SK-N-SH treated with all-trans-retinoic acid at 6 μM for 48 hours (cell line): ENCODE measurements around the gene ECEL1.

Experiments used
- ATAC-seq: fragments of 200-7000 bp; cut with Tn5 transposase; 3 replicates; pipeline ENCODE4 v1.9.1; 2020; ENCODE audit warnings: mild to moderate bottlenecking, moderate library complexity
- ARNTL ChIP-seq: fragments of 450-650 bp; formaldehyde crosslinking; IDR thresholded peaks from 2 replicates; pipeline ENCODE4 v1.5.0; 2020; ENCODE audit warnings: low read depth, mild to moderate bottlenecking, moderate library complexity, borderline replicate concordance
- BACH2 ChIP-seq: fragments of 250-450 bp; sonication (Bioruptor Pico); IDR thresholded peaks from 2 replicates; pipeline ENCODE4 v1.9.0; 2021; ENCODE audit warnings: mild to moderate bottlenecking, borderline replicate concordance
- CREB5 ChIP-seq: fragments of 250-450 bp; sonication (Bioruptor Pico); IDR thresholded peaks from 2 replicates; pipeline ENCODE4 v1.5.1; 2020; ENCODE audit warnings: low read depth, mild to moderate bottlenecking, moderate library complexity
- CSDC2 ChIP-seq: fragments of 250-450 bp; sonication (Bioruptor Pico); IDR thresholded peaks from 2 replicates; pipeline ENCODE4 v1.5.0; 2020; ENCODE audit warnings: mild to moderate bottlenecking, moderate library complexity
- ESRRG ChIP-seq: fragments of 250-450 bp; sonication (Bioruptor Pico); IDR thresholded peaks from 2 replicates; pipeline ENCODE4 v1.6.1; 2021; ENCODE audit warnings: mild to moderate bottlenecking
- GLIS3 ChIP-seq: fragments of 250-450 bp; sonication (Bioruptor Pico); IDR thresholded peaks from 2 replicates; pipeline ENCODE4 v1.5.0; 2020; ENCODE audit warnings: mild to moderate bottlenecking, moderate library complexity
- ISL1 ChIP-seq: fragments of 250-450 bp; sonication (Bioruptor Pico); IDR thresholded peaks from 2 replicates; pipeline ENCODE4 v2.1.2; 2022; ENCODE audit warnings: mild to moderate bottlenecking, moderate library complexity
- OSR1 ChIP-seq: fragments of 250-450 bp; sonication (Bioruptor Pico); IDR thresholded peaks from 2 replicates; pipeline ENCODE4 v1.8.0; 2022; ENCODE audit warnings: moderate library complexity, mild to moderate bottlenecking, inconsistent platforms
- POU6F1 ChIP-seq: fragments of 250-450 bp; sonication (Bioruptor Pico); IDR thresholded peaks from 2 replicates; pipeline ENCODE4 v1.8.0; 2021; ENCODE audit warnings: low read depth, mild to moderate bottlenecking, moderate library complexity, borderline replicate concordance
- PPARA ChIP-seq: fragments of 250-450 bp; sonication (Bioruptor Pico); IDR thresholded peaks from 2 replicates; pipeline ENCODE4 v1.5.0; 2020; ENCODE audit warnings: mild to moderate bottlenecking, borderline replicate concordance
- RARB ChIP-seq: fragments of 250-450 bp; sonication (Bioruptor Pico); IDR thresholded peaks from 2 replicates; pipeline ENCODE4 v1.8.0; 2021; ENCODE audit warnings: mild to moderate bottlenecking, moderate library complexity
- SNAI2 ChIP-seq: fragments of 250-450 bp; sonication (Bioruptor Pico); IDR thresholded peaks from 2 replicates; pipeline ENCODE4 v1.5.0; 2020; ENCODE audit warnings: mild to moderate bottlenecking, moderate library complexity
- TCF4 ChIP-seq: fragments of 250-450 bp; sonication (Bioruptor Pico); IDR thresholded peaks from 2 replicates; pipeline ENCODE4 v1.8.0; 2021; ENCODE audit warnings: mild to moderate bottlenecking, moderate library complexity, borderline replicate concordance
- TOX ChIP-seq: fragments of 250-450 bp; sonication (Bioruptor Pico); IDR thresholded peaks from 2 replicates; pipeline ENCODE4 v1.8.0; 2021; ENCODE audit warnings: mild to moderate bottlenecking, moderate library complexity, borderline replicate concordance
- ZFP3 ChIP-seq: fragments of 250-450 bp; sonication (Bioruptor Pico); IDR thresholded peaks from 2 replicates; pipeline ENCODE4 v1.5.0; 2020; ENCODE audit warnings: mild to moderate bottlenecking, moderate library complexity
- ZFP30 ChIP-seq: fragments of 450-650 bp; formaldehyde crosslinking; IDR thresholded peaks from 2 replicates; pipeline ENCODE4 v1.5.0; 2022; ENCODE audit warnings: mild to moderate bottlenecking, moderate library complexity
- ZNF565 ChIP-seq: fragments of 450-650 bp; formaldehyde crosslinking; conservative IDR thresholded peaks from 2 replicates; pipeline ENCODE4 v1.5.0; 2020; ENCODE audit warnings: low read depth, mild to moderate bottlenecking, moderate library complexity
- ZNF70 ChIP-seq: fragments of 450-650 bp; formaldehyde crosslinking; IDR thresholded peaks from 2 replicates; pipeline ENCODE4 v1.5.0; 2020; ENCODE audit warnings: mild to moderate bottlenecking, moderate library complexity
- ZNF8 ChIP-seq: fragments of 450-650 bp; formaldehyde crosslinking; IDR thresholded peaks from 2 replicates; pipeline ENCODE4 v1.5.0; 2020; ENCODE audit warnings: mild to moderate bottlenecking, moderate library complexity

ECEL1 gene

GRCh38 chr2:232481322-232482140 is 6.1 kb downstream of the ECEL1 start:
- TF ChIP-seq SNAI2 (CRISPR knock-in tag) (no peak), BACH2 (CRISPR knock-in tag) (no peak), TOX (CRISPR knock-in tag) (no peak), POU6F1 (CRISPR knock-in tag) (no peak), ZNF565 (no peak), ZFP3 (CRISPR knock-in tag) (no peak), ZNF8 (CRISPR knock-in tag) (no peak), PPARA (CRISPR knock-in tag) (no peak), TCF4 (CRISPR knock-in tag) (no peak), OSR1 (CRISPR knock-in tag) (no peak), ESRRG (CRISPR knock-in tag) (no peak), ZFP30 (CRISPR knock-in tag) (no peak), RARB (CRISPR knock-in tag) (no peak)
- no peak for ATAC-seq

- no peak for ATAC-seq
- TF ChIP-seq PPARA (CRISPR knock-in tag) (no peak), TOX (CRISPR knock-in tag) (no peak), CREB5 (CRISPR knock-in tag) (no peak), CSDC2 (CRISPR knock-in tag) (no peak), ZNF565 (no peak), ARNTL (CRISPR knock-in tag) (no peak), BACH2 (CRISPR knock-in tag) (no peak), ZNF70 (CRISPR knock-in tag) (no peak), ZFP30 (CRISPR knock-in tag) (no peak), POU6F1 (CRISPR knock-in tag) (no peak), RARB (CRISPR knock-in tag) (no peak), GLIS3 (CRISPR knock-in tag) (no peak), TCF4 (CRISPR knock-in tag) (no peak), ZNF8 (CRISPR knock-in tag) (no peak), ISL1 (CRISPR knock-in tag) (no peak)
Measured at GRCh38 chr2:232480201-232481190, 7.1 kb downstream of the ECEL1 start.

GRCh38 chr2:232479341-232480200 is 8.1 kb downstream of the ECEL1 start:
- ATAC-seq = no peak; the same call in 2 of the 3 replicates

More at GRCh38 chr2:232479341-232480200, 8.1 kb downstream of the ECEL1 start:
- TF ChIP-seq TCF4 (CRISPR knock-in tag) = no peak
